ENCODE results near the gene ELFN1. TPM values are rescaled to one million over a fixed set of nuclear protein-coding genes. Genes with fewer than 3 reads are reported as not detected.

The ELFN1 gene
- total and polyA plus RNA-seq, 10 of the 15 experiments (the other 5 are each of a cell fraction or from before 2014, with no cell fraction given) = 0.04 TPM; not detected in 9

DNA sequence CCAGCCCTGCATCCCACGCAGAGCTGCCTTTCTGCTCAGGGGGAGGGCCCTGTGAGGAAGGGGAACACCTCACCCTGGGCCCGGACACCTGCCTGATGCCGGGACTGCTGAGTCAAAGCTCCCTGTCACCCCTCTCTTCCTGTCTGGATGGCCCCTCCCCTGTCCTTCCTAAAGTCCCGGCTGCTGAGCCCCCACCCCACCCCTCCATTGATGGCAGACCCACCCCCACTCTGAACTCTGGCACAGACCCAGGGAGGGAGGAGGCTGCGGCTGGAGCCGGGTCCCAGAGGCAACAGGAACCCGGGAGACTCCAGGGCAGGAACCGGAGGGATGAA, 78.7 kb downstream of the ELFN1 start (continued):
- TF ChIP-seq BHLHE40 (IDR thresholded peaks at IDR 0.05; ENCODE audit: borderline replicate concordance in 1 of 2, low read depth in 2 of 2, low read length in 1 of 2) (no peak), JUND (IDR thresholded peaks at IDR 0.05; ENCODE audit: low read depth, low read length) (no peak), MXI1 (IDR thresholded peaks at IDR 0.05; ENCODE audit: low read depth, low read length) (no peak), BACH1 (IDR thresholded peaks at IDR 0.05; ENCODE audit: borderline replicate concordance) (no peak)
- TF ChIP-seq, protein P1, sequence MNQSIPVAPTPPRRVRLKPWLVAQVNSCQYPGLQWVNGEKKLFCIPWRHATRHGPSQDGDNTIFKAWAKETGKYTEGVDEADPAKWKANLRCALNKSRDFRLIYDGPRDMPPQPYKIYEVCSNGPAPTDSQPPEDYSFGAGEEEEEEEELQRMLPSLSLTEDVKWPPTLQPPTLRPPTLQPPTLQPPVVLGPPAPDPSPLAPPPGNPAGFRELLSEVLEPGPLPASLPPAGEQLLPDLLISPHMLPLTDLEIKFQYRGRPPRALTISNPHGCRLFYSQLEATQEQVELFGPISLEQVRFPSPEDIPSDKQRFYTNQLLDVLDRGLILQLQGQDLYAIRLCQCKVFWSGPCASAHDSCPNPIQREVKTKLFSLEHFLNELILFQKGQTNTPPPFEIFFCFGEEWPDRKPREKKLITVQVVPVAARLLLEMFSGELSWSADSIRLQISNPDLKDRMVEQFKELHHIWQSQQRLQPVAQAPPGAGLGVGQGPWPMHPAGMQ (IDR thresholded peaks at IDR 0.05; ENCODE audit: borderline replicate concordance) = no peak

DNA sequence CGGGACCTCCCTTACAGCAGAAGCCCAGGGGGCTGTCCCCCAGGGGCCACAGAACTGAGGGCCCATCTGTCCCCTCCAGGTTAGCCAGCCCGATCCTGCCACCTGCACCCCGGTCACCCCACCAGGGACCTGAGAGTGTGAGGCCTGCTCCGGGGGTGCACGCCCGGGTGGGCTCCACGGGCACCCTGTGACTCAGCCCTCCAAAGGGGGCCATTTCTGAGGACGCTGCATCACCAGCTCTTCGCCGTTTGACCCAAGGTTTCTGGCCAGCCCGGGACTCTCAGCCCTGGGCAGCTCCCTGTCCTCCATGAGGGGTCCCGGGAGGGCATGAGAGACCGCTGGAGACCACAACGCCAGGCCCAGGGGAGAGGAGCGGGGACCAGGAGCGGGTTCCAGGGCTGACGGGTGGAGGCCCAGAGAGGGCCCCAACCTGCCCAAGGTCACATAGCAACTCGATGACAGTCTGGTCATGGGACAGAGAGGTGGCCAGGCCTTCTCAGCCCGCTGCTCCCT, 79.3 kb downstream of the ELFN1 start:
- ChIA-PET POLR2A (no interaction called here), SMC1A (ENCODE audit: uncharacterized antibody, unreplicated experiment) (no interaction called here), RAD21 (ENCODE audit: unreplicated experiment) (no interaction called here), CTCF (no interaction called here)
- no peak overlapping the region for H3K9ac ChIP-seq (ENCODE audit: control insufficient read depth, insufficient read depth, low read length)
- intact Hi-C loops (cut with micrococcal nuclease; ENCODE audit: unreplicated experiment) (no loop called here), in situ Hi-C loops (cut with MboI) (no loop called here)
- DNase-seq (ENCODE audit: low read depth, low spot score) = no peak
- no TSS peak for BruUV-seq (replicated peaks)
- no peak overlapping the region for H3K4me3 ChIP-seq
- no peaks in the 10 kb centered on the region for H3K27me3 ChIP-seq (replicated peaks in 1 of 2; ENCODE audit: control insufficient read depth in 2 of 2, insufficient read depth in 2 of 2, low read length in 1 of 2)
- H3K9me3 ChIP-seq (replicated peaks; ENCODE audit: control insufficient read depth, insufficient read depth, low read length) = no peaks in the 10 kb centered on the region; the same call in 2 of the 3 replicates
- FAIRE-seq = no peak
- H2AFZ ChIP-seq (ENCODE audit: control insufficient read depth, low read depth, low read length) = no peak overlapping the region
- no peaks in the 10 kb centered on the region for H3K36me3 ChIP-seq (ENCODE audit: control insufficient read depth in 2 of 2, insufficient read depth in 2 of 2, low read length in 1 of 2)
- ATAC-seq = no peak
- H3K4me2 ChIP-seq (ENCODE audit: control insufficient read depth, insufficient read depth) = no peak overlapping the region
- H3K79me2 ChIP-seq (ENCODE audit: control insufficient read depth, insufficient read depth, low read length) = no peaks in the 10 kb centered on the region
- no peak overlapping the region for H3K27ac ChIP-seq (ENCODE audit: control insufficient read depth, insufficient read depth)
- no peaks in the 10 kb centered on the region for H3K4me1 ChIP-seq (ENCODE audit: control insufficient read depth, insufficient read depth, low read length)
- WGBS (ENCODE audit: insufficient coverage, insufficient replicate concordance, low lambda C conversion rate, missing lambda C conversion rate) = 67% methylated on average over 19 of the region's 19 CpGs
- H4K20me1 ChIP-seq (ENCODE audit: control insufficient read depth, insufficient read depth) = no peaks in the 10 kb centered on the region
- TF ChIP-seq HDGF (IDR thresholded peaks at IDR 0.05) (no peak), TAF1 (IDR thresholded peaks at IDR 0.05; ENCODE audit: borderline replicate concordance, low read depth, low read length) (no peak), MTA3 (IDR thresholded peaks at IDR 0.05; ENCODE audit: borderline replicate concordance, low read length) (no peak), FOXM1 (IDR thresholded peaks at IDR 0.05; ENCODE audit: low read depth, low read length) (no peak), GATAD2B (conservative IDR thresholded peaks at IDR 0.05; ENCODE audit: low read depth) (no peak), EED (IDR thresholded peaks at IDR 0.05; ENCODE audit: low read depth) (no peak)
- TF ChIP-seq, protein P2, sequence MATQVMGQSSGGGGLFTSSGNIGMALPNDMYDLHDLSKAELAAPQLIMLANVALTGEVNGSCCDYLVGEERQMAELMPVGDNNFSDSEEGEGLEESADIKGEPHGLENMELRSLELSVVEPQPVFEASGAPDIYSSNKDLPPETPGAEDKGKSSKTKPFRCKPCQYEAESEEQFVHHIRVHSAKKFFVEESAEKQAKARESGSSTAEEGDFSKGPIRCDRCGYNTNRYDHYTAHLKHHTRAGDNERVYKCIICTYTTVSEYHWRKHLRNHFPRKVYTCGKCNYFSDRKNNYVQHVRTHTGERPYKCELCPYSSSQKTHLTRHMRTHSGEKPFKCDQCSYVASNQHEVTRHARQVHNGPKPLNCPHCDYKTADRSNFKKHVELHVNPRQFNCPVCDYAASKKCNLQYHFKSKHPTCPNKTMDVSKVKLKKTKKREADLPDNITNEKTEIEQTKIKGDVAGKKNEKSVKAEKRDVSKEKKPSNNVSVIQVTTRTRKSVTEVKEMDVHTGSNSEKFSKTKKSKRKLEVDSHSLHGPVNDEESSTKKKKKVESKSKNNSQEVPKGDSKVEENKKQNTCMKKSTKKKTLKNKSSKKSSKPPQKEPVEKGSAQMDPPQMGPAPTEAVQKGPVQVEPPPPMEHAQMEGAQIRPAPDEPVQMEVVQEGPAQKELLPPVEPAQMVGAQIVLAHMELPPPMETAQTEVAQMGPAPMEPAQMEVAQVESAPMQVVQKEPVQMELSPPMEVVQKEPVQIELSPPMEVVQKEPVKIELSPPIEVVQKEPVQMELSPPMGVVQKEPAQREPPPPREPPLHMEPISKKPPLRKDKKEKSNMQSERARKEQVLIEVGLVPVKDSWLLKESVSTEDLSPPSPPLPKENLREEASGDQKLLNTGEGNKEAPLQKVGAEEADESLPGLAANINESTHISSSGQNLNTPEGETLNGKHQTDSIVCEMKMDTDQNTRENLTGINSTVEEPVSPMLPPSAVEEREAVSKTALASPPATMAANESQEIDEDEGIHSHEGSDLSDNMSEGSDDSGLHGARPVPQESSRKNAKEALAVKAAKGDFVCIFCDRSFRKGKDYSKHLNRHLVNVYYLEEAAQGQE (IDR thresholded peaks at IDR 0.05; ENCODE audit: low read depth, low read length) = no peak
- TF ChIP-seq, protein P3, sequence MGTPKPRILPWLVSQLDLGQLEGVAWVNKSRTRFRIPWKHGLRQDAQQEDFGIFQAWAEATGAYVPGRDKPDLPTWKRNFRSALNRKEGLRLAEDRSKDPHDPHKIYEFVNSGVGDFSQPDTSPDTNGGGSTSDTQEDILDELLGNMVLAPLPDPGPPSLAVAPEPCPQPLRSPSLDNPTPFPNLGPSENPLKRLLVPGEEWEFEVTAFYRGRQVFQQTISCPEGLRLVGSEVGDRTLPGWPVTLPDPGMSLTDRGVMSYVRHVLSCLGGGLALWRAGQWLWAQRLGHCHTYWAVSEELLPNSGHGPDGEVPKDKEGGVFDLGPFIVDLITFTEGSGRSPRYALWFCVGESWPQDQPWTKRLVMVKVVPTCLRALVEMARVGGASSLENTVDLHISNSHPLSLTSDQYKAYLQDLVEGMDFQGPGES (IDR thresholded peaks at IDR 0.05) = no peak
- TF ChIP-seq, protein P4, sequence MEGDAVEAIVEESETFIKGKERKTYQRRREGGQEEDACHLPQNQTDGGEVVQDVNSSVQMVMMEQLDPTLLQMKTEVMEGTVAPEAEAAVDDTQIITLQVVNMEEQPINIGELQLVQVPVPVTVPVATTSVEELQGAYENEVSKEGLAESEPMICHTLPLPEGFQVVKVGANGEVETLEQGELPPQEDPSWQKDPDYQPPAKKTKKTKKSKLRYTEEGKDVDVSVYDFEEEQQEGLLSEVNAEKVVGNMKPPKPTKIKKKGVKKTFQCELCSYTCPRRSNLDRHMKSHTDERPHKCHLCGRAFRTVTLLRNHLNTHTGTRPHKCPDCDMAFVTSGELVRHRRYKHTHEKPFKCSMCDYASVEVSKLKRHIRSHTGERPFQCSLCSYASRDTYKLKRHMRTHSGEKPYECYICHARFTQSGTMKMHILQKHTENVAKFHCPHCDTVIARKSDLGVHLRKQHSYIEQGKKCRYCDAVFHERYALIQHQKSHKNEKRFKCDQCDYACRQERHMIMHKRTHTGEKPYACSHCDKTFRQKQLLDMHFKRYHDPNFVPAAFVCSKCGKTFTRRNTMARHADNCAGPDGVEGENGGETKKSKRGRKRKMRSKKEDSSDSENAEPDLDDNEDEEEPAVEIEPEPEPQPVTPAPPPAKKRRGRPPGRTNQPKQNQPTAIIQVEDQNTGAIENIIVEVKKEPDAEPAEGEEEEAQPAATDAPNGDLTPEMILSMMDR (IDR thresholded peaks at IDR 0.05 in 2 of 3, conservative IDR thresholded peaks at IDR 0.05 in 1 of 3; ENCODE audit: control insufficient read depth in 2 of 3, extremely low read depth in 1 of 3, insufficient read depth in 1 of 3, low read depth in 3 of 3, low read length in 3 of 3) = no peak

Data from GM12878 (cell line).